SU-DHL-6 (cell line): Measurements from ENCODE around the gene LRRC47.

Source experiments
- H2AFZ ChIP-seq: fragments of 200-600 bp; sonication (generic); 2 replicates; pipeline ENCODE4 v1.6.1; 2014; ENCODE audit warnings: low read depth, mild to moderate bottlenecking, moderate library complexity, mixed read lengths, antibody characterized with exemption, low read length; ENCODE audit not compliant: severe bottlenecking
- H3F3A ChIP-seq: fragments of 200-600 bp; shearing (Covaris generic); 2 replicates; pipeline ENCODE4 v1.6.0; 2016; ENCODE audit warnings: antibody characterized with exemption, mild to moderate bottlenecking; ENCODE audit not compliant: insufficient read depth
- H3K27ac ChIP-seq: fragments of 200-600 bp; sonication (generic); 2 replicates; pipeline ENCODE4 v1.5.1; 2016; ENCODE audit warnings: low read depth, mild to moderate bottlenecking, low read length, moderate library complexity, mixed read lengths
- H3K27me3 ChIP-seq: fragments of 200-600 bp; sonication (generic), shearing (Covaris generic); 2 replicates; pipeline ENCODE4 v1.6.0; 2014; ENCODE audit warnings: mild to moderate bottlenecking, low read length
- H3K36me3 ChIP-seq: fragments of 200-600 bp; sonication (generic); 2 replicates; pipeline ENCODE4 v1.6.1; 2014; ENCODE audit warnings: mild to moderate bottlenecking, low read length, mixed read lengths
- H3K4me2 ChIP-seq: fragments of 300-600, 200-600 bp; shearing (Covaris generic), sonication (generic); 2 replicates; pipeline ENCODE4 v1.6.0; 2014; ENCODE audit warnings: low read length, low read depth, mild to moderate bottlenecking; ENCODE audit not compliant: poor library complexity, severe bottlenecking
- H3K4me3 ChIP-seq: fragments of 200-600 bp; sonication (generic); 2 replicates; pipeline ENCODE4 v1.5.1; 2014; ENCODE audit warnings: antibody characterized with exemption, low read length, mild to moderate bottlenecking, mixed read lengths; ENCODE audit not compliant: insufficient read depth, poor library complexity, severe bottlenecking
- H3K79me2 ChIP-seq: fragments of 200-600 bp; sonication (generic); 2 replicates; pipeline ENCODE4 v1.6.1; 2014; ENCODE audit warnings: mild to moderate bottlenecking, low read length, moderate library complexity; ENCODE audit not compliant: insufficient read depth
- H3K9ac ChIP-seq: fragments of 200-600 bp; sonication (generic); 2 replicates; pipeline ENCODE4 v1.7.0; 2014; ENCODE audit warnings: mild to moderate bottlenecking, low read length
- H3K9me2 ChIP-seq: fragments of 200-600 bp; sonication (generic); replicated peaks from 2 replicates; pipeline ENCODE4 v1.6.1; 2014; ENCODE audit warnings: low read length; ENCODE audit not compliant: insufficient read depth
- H3K9me3 ChIP-seq: fragments of 200-600 bp; sonication (generic); 2 replicates; pipeline ENCODE4 v1.6.1; 2014; ENCODE audit warnings: low read length, mixed read lengths; ENCODE audit not compliant: insufficient read depth
- H4K20me1 ChIP-seq: fragments of 200-600 bp; sonication (generic); 2 replicates; pipeline ENCODE4 v1.6.1; 2014; ENCODE audit warnings: low read depth, mild to moderate bottlenecking, antibody characterized with exemption, low read length, moderate library complexity, mixed read lengths
- EZH2phosphoT487 ChIP-seq: fragments of 200-600 bp; sonication (generic), shearing (Covaris generic); conservative IDR thresholded peaks from 2 replicates; pipeline ENCODE4 v1.6.1; 2018; ENCODE audit warnings: mild to moderate bottlenecking, antibody characterized with exemption, low read length, moderate library complexity, mixed read lengths
- TF ChIP-seq, protein P1 (sequence below): fragments of 200-600 bp; sonication (generic); IDR thresholded peaks from one replicate; pipeline ENCODE4 v1.5.1; 2017; ENCODE audit warnings: antibody characterized with exemption, mild to moderate bottlenecking, low read length, moderate library complexity; ENCODE audit not compliant: insufficient read depth, poor library complexity, severe bottlenecking

The LRRC47 gene

DNA sequence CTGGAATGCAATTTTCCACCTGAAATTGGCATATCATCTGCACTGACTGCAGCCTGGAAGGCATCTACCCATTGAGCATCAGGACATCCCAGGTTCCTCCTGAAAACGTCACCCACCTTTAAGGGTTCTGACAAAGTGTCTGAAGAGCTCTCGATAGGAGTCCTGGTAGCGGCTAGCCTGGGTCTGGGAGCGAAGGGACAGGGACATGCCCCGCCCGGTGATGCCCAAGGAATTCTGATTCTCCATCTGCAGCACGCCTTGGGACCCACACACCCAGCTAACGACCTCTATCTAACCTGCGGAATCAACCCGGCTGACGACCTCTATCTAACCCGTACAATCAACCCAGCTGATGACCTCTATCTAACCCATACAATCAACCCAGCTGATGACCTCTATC, 57.4 kb downstream of the LRRC47 start:
- no peaks in the 10 kb centered on the region for H3K79me2 ChIP-seq
- no peak overlapping the region for H3K4me3 ChIP-seq
- no peaks in the 10 kb centered on the region for H3K9me3 ChIP-seq
- no peaks in the 10 kb centered on the region for H4K20me1 ChIP-seq
- H2AFZ ChIP-seq: no peak overlapping the region
- no peaks in the 10 kb centered on the region for H3F3A ChIP-seq
- TF ChIP-seq EZH2phosphoT487: no peak
- TF ChIP-seq, protein P1, sequence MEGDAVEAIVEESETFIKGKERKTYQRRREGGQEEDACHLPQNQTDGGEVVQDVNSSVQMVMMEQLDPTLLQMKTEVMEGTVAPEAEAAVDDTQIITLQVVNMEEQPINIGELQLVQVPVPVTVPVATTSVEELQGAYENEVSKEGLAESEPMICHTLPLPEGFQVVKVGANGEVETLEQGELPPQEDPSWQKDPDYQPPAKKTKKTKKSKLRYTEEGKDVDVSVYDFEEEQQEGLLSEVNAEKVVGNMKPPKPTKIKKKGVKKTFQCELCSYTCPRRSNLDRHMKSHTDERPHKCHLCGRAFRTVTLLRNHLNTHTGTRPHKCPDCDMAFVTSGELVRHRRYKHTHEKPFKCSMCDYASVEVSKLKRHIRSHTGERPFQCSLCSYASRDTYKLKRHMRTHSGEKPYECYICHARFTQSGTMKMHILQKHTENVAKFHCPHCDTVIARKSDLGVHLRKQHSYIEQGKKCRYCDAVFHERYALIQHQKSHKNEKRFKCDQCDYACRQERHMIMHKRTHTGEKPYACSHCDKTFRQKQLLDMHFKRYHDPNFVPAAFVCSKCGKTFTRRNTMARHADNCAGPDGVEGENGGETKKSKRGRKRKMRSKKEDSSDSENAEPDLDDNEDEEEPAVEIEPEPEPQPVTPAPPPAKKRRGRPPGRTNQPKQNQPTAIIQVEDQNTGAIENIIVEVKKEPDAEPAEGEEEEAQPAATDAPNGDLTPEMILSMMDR: no peak
- no peak overlapping the region for H3K4me2 ChIP-seq
- H3K27ac ChIP-seq: no peak overlapping the region
- no peaks in the 10 kb centered on the region for H3K36me3 ChIP-seq
- no peaks in the 10 kb centered on the region for H3K27me3 ChIP-seq
- no peaks in the 10 kb centered on the region for H3K9me2 ChIP-seq
- no peak overlapping the region for H3K9ac ChIP-seq

DNA sequence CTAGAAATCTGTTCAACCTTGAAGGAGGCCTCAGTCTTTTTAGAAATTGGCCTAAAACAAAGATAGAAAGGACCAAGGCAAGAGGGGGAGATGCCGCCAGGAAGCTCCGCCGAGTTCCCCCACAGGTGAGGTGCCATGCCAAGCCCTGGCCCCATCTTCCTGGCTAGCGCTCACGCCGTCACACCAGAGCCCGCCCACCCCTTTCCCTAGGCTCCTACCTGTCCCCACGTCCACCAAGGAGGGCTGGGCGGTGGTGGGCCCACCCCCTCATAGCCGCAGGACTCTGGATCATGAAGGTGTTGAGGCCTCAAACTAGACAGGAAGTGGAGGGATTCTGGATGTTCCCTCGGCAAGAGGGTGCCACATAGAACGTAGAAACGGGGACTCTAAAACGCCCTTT, 59.6 kb downstream of the LRRC47 start:
- H3K9ac ChIP-seq: no peak overlapping the region

DNA sequence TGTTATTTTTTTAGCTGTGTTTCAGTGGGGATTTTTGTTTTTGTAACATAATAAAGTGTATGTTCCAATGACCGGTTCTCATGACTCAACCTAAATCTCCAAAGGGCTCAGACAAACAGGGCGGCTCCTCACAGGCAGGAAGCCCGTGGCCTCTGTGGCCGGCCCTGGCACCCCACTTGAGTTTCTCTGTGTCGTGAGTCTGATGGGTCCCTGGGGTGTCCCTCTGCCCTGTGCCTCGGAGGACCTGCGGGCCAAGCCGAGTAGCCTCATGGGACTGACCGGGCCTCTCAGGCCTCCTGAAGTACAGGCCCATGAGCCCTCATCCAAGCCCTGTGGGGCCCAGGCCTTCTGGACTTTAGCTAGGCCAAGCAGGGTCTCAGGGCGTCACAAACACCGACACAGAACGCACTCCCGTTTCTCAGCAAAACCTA, 60.2 kb downstream of the LRRC47 start:
- Histone ChIP-seq H3K9me2 (no peaks in the 10 kb centered on the region), H3K36me3 (no peaks in the 10 kb centered on the region), H2AFZ (no peak overlapping the region), H3K9ac (no peak overlapping the region), H3K27me3 (no peaks in the 10 kb centered on the region), H3F3A (no peaks in the 10 kb centered on the region), H3K9me3 (no peaks in the 10 kb centered on the region), H3K4me2 (no peak overlapping the region), H3K4me3 (no peak overlapping the region), H4K20me1 (no peaks in the 10 kb centered on the region), H3K27ac (no peak overlapping the region), H3K79me2 (no peaks in the 10 kb centered on the region)
- TF ChIP-seq EZH2phosphoT487: no peak
- TF ChIP-seq, protein P1: no peak

More for the DNA sequence above, 59.6 kb downstream of the LRRC47 start:
- Histone ChIP-seq H2AFZ (no peak overlapping the region), H3K4me3 (no peak overlapping the region), H3K27ac (no peak overlapping the region), H4K20me1 (no peaks in the 10 kb centered on the region), H3K27me3 (no peaks in the 10 kb centered on the region), H3K9me2 (no peaks in the 10 kb centered on the region), H3K36me3 (no peaks in the 10 kb centered on the region), H3K79me2 (no peaks in the 10 kb centered on the region), H3F3A (no peaks in the 10 kb centered on the region), H3K4me2 (no peak overlapping the region), H3K9me3 (no peaks in the 10 kb centered on the region)
- TF ChIP-seq, protein P1: no peak
- no peak for TF ChIP-seq EZH2phosphoT487
